H1 (cell line): ENCODE data around the gene PTGDS. TPM values are rescaled to one million over a fixed set of nuclear protein-coding genes. Genes with fewer than 3 reads are reported as not detected.

ENCODE experiments used
- CTCF ChIA-PET: fragments of 300-600 bp; sonication (Branson Sonifier 250); formaldehyde crosslinking; loops from one replicate; lab custom pipeline; 2021; ENCODE audit not compliant: partially characterized antibody; lab: Charles Lee
- POLR2A ChIA-PET: fragments of 300-600 bp; sonication (Branson Sonifier 250); formaldehyde crosslinking; loops from one replicate; lab custom pipeline; 2021; ENCODE audit warnings: inconsistent platforms; ENCODE audit not compliant: partially characterized antibody; lab: Charles Lee
- DNase-seq, 2 experiments: peaks; one replicate each; pipeline versions ENCODE4 v3.0.0 to v3.0.0-alpha.2; 2010 to 2022; ENCODE audit warnings: low spot score in 2 of 2, low read depth in 1 of 2, mixed read lengths in 1 of 2
- FAIRE-seq: peaks from 2 replicates; lab custom pipeline; 2011; peaks lifted over from hg19 to GRCh38; lab: Jason Lieb, UNC
- H2AFZ ChIP-seq: 2 replicates; pipeline ENCODE4 v1.8.1; 2012; ENCODE audit warnings: low read length, inconsistent platforms
- H2AK5ac ChIP-seq: 2 replicates; pipeline ENCODE4 v1.6.1; 2013; ENCODE audit warnings: low read depth, low read length
- H2BK120ac ChIP-seq: replicated peaks from 2 replicates; pipeline ENCODE3; 2013; ENCODE audit warnings: low read depth, low read length, inconsistent platforms
- H2BK12ac ChIP-seq: 2 replicates; pipeline ENCODE4 v1.6.1; 2013; ENCODE audit warnings: low read depth, low read length
- H2BK15ac ChIP-seq: 2 replicates; pipeline ENCODE4 v1.6.1; 2013; ENCODE audit warnings: low read length
- H2BK20ac ChIP-seq: 2 replicates; pipeline ENCODE4 v1.6.1; 2013; ENCODE audit warnings: low read length
- H2BK5ac ChIP-seq: 2 replicates; pipeline ENCODE4 v1.6.1; 2013; ENCODE audit warnings: low read depth, low read length
- H3K14ac ChIP-seq: 2 replicates; pipeline ENCODE4 v1.6.1; 2013; ENCODE audit warnings: inconsistent platforms; ENCODE audit not compliant: insufficient read length
- H3K18ac ChIP-seq: 2 replicates; pipeline ENCODE4 v1.6.1; 2013; ENCODE audit warnings: low read length; ENCODE audit errors: extremely low read depth
- H3K23ac ChIP-seq: 2 replicates; pipeline ENCODE4 v1.6.1; 2013; ENCODE audit warnings: inconsistent platforms; ENCODE audit not compliant: insufficient read length
- H3K23me2 ChIP-seq: 2 replicates; pipeline ENCODE4 v1.6.1; 2013; ENCODE audit warnings: low read depth, low read length
- H3K27ac ChIP-seq: 2 replicates; pipeline ENCODE4 v1.6.1; 2011; ENCODE audit warnings: low read depth, low read length, inconsistent platforms
- H3K27me3 ChIP-seq, 4 experiments: replicated peaks in 1 of 4; 1 replicate in 1 of 4; 2 replicates in 3 of 4; pipeline versions ENCODE4 v1.6.1 to v1.8.1; 2011 to 2013; ENCODE audit warnings: low read length in 3 of 4, mild to moderate bottlenecking in 3 of 4, inconsistent platforms in 2 of 4, mixed read lengths in 2 of 4, moderate library complexity in 1 of 4; ENCODE audit not compliant: control insufficient read depth in 3 of 4, insufficient read depth in 3 of 4; ENCODE audit errors: extremely low read depth in 1 of 4
- H3K36me3 ChIP-seq, 4 experiments: 2 replicates each; pipeline versions ENCODE4 v1.6.1 to v1.8.1; 2011 to 2013; ENCODE audit warnings: mild to moderate bottlenecking in 4 of 4, low read length in 3 of 4, moderate library complexity in 2 of 4, control low read depth in 1 of 4, inconsistent platforms in 1 of 4; ENCODE audit not compliant: insufficient read depth in 4 of 4, control insufficient read depth in 2 of 4
- H3K4ac ChIP-seq: replicated peaks from 2 replicates; pipeline ENCODE3; 2013; ENCODE audit warnings: low read length, low read depth, mixed read lengths, inconsistent platforms; ENCODE audit not compliant: insufficient read length
- H3K4me1 ChIP-seq, 4 experiments: replicated peaks in 1 of 4; 1 replicate in 1 of 4; 2 replicates in 3 of 4; pipeline versions ENCODE4 v1.6.1 to v1.8.1; 2011 to 2013; ENCODE audit warnings: low read length in 3 of 4, inconsistent platforms in 2 of 4, mixed read lengths in 1 of 4; ENCODE audit not compliant: insufficient read depth in 4 of 4, control insufficient read depth in 3 of 4
- H3K4me2 ChIP-seq, 2 experiments: 2 replicates each; pipeline versions ENCODE4 v1.6.1 to v1.8.1; 2011 to 2013; ENCODE audit warnings: low read depth in 2 of 2, low read length in 2 of 2, control low read depth in 1 of 2, inconsistent platforms in 1 of 2, mild to moderate bottlenecking in 1 of 2; ENCODE audit not compliant: insufficient read depth in 1 of 2
- H3K4me3 ChIP-seq, 4 experiments: fragments of 200-600, 300-600 bp in 1 of 4; sonication (generic), shearing (Covaris generic), sonication (Bioruptor Twin) in 1 of 4; 2 replicates each; pipeline versions ENCODE4 v1.5.1 to v1.8.1; 2011 to 2016; ENCODE audit warnings: low read length in 4 of 4, low read depth in 3 of 4, control low read depth in 2 of 4, inconsistent platforms in 2 of 4, mild to moderate bottlenecking in 2 of 4, mixed read lengths in 1 of 4, moderate library complexity in 1 of 4; ENCODE audit not compliant: insufficient read depth in 2 of 4; ENCODE audit errors: extremely low read depth in 1 of 4
- H3K56ac ChIP-seq: replicated peaks from 2 replicates; pipeline ENCODE3; 2013; ENCODE audit warnings: low read depth, mild to moderate bottlenecking, mixed read lengths, low read length, inconsistent platforms; ENCODE audit not compliant: insufficient read length
- H3K79me1 ChIP-seq: 2 replicates; pipeline ENCODE4 v1.6.1; 2013; ENCODE audit warnings: low read depth, low read length, control low read depth
- H3K79me2 ChIP-seq, 2 experiments: 2 replicates each; pipeline versions ENCODE4 v1.6.1 to v1.8.1; 2012 to 2013; ENCODE audit warnings: low read length in 2 of 2, mild to moderate bottlenecking in 2 of 2, inconsistent platforms in 1 of 2; ENCODE audit not compliant: insufficient read depth in 2 of 2, control insufficient read depth in 1 of 2
- H3K9ac ChIP-seq, 4 experiments: replicated peaks in 1 of 4; 1 replicate in 1 of 4; 2 replicates in 3 of 4; pipeline versions ENCODE4 v1.6.1 to v1.8.1; 2011 to 2013; ENCODE audit warnings: low read depth in 3 of 4, low read length in 3 of 4, control low read depth in 2 of 4, mild to moderate bottlenecking in 2 of 4, moderate library complexity in 2 of 4, inconsistent platforms in 1 of 4; ENCODE audit errors: extremely low read depth in 1 of 4
- H3K9me3 ChIP-seq, 2 experiments: 2 replicates each; pipeline versions ENCODE4 v1.6.1 to v1.8.1; 2012 to 2013; ENCODE audit warnings: mild to moderate bottlenecking in 2 of 2, moderate library complexity in 2 of 2, control low read depth in 1 of 2, inconsistent platforms in 1 of 2, low read depth in 1 of 2, low read length in 1 of 2, mixed read lengths in 1 of 2; ENCODE audit not compliant: insufficient read depth in 2 of 2
- H4K20me1 ChIP-seq, 2 experiments: replicated peaks in 1 of 2; 2 replicates each; pipeline versions ENCODE3 to v1.8.1; 2011 to 2013; ENCODE audit warnings: inconsistent platforms in 2 of 2, low read length in 2 of 2, mild to moderate bottlenecking in 1 of 2; ENCODE audit not compliant: insufficient read depth in 2 of 2, control insufficient read depth in 1 of 2
- H4K5ac ChIP-seq: 2 replicates; pipeline ENCODE4 v1.6.1; 2013; ENCODE audit warnings: low read length, low read depth, mixed read lengths, inconsistent platforms; ENCODE audit not compliant: insufficient read length
- H4K8ac ChIP-seq: 2 replicates; pipeline ENCODE4 v1.8.0; 2013; ENCODE audit warnings: mild to moderate bottlenecking, moderate library complexity, low read length, inconsistent platforms; ENCODE audit not compliant: insufficient read depth; ENCODE audit errors: extremely low read depth
- H4K91ac ChIP-seq: replicated peaks from 2 replicates; pipeline ENCODE3; 2013; ENCODE audit warnings: low read length, mixed read lengths, inconsistent platforms; ENCODE audit not compliant: insufficient read length
- ASH2L ChIP-seq: fragments of 200-600, 300-600 bp; sonication (generic); IDR thresholded peaks from one replicate; pipeline ENCODE4 v1.7.1; 2017; ENCODE audit warnings: low read length
- BCL11A ChIP-seq, 2 experiments: IDR thresholded peaks; one replicate each; pipeline ENCODE4 v1.6.1; 2011; ENCODE audit warnings: low read depth in 2 of 2, low read length in 2 of 2, mild to moderate bottlenecking in 2 of 2
- CHD1 ChIP-seq: IDR thresholded peaks from 2 replicates; pipeline ENCODE4 v1.6.1; 2012; ENCODE audit warnings: low read depth, low read length, improper control_type of control experiment
- EZH2 ChIP-seq: fragments of 200-600 bp; sonication (generic); IDR thresholded peaks from 2 replicates; pipeline ENCODE4 v1.7.1; 2012; ENCODE audit warnings: low read depth, mild to moderate bottlenecking, moderate library complexity, low read length, inconsistent platforms; ENCODE audit not compliant: severe bottlenecking
- GTF2F1 ChIP-seq: IDR thresholded peaks from 2 replicates; pipeline ENCODE4 v1.6.1; 2012; ENCODE audit warnings: low read depth, low read length, improper control_type of control experiment, borderline replicate concordance
- KDM5A ChIP-seq: fragments of 200-600 bp; IDR thresholded peaks from 2 replicates; pipeline ENCODE4 v1.7.1; 2012; ENCODE audit warnings: mild to moderate bottlenecking, low read length, inconsistent platforms, mixed read lengths
- MAFK ChIP-seq: IDR thresholded peaks from 2 replicates; pipeline ENCODE4 v1.6.1; 2012; ENCODE audit warnings: low read depth, mild to moderate bottlenecking, improper control_type of control experiment, low read length
- SIN3A ChIP-seq, 2 experiments: IDR thresholded peaks in 1 of 2; conservative IDR thresholded peaks in 1 of 2; 2 replicates each; pipeline ENCODE4 v1.6.1; 2011 to 2012; ENCODE audit warnings: low read length in 2 of 2, improper control_type of control experiment in 1 of 2, low read depth in 1 of 2, mild to moderate bottlenecking in 1 of 2
- SP1 ChIP-seq: IDR thresholded peaks from 2 replicates; pipeline ENCODE4 v1.6.1; 2011; ENCODE audit warnings: low read depth, low read length
- SP4 ChIP-seq: IDR thresholded peaks from 2 replicates; pipeline ENCODE4 v1.6.1; 2012; ENCODE audit warnings: low read length, inconsistent platforms
- TAF1 ChIP-seq: IDR thresholded peaks from 2 replicates; pipeline ENCODE4 v1.6.1; 2011; ENCODE audit warnings: mild to moderate bottlenecking, low read depth, low read length
- TAF7 ChIP-seq: optimal IDR thresholded peaks from 2 replicates; pipeline ENCODE3; 2011; ENCODE audit warnings: low read depth, mild to moderate bottlenecking, inconsistent platforms, low read length, moderate library complexity, borderline replicate concordance
- TEAD4 ChIP-seq: IDR thresholded peaks from 2 replicates; pipeline ENCODE4 v1.6.1; 2012; ENCODE audit warnings: low read depth, low read length, inconsistent platforms, mixed read lengths
- ZNF274 ChIP-seq: IDR thresholded peaks from 2 replicates; pipeline ENCODE4 v1.7.0; 2012; ENCODE audit warnings: low read length, borderline replicate concordance; ENCODE audit errors: extremely low read depth
- WGBS, 2 experiments: shearing (Covaris generic) in 1 of 2; methylation state at CpG; one replicate each; pipeline versions ENCODE4 v1.1.6 to v1.1.7; 2013 to 2015; ENCODE audit warnings: low lambda C conversion rate in 2 of 2, mixed read lengths in 2 of 2, inconsistent platforms in 1 of 2, low coverage in 1 of 2, missing lambda C conversion rate in 1 of 2; ENCODE audit not compliant: insufficient replicate concordance in 2 of 2, insufficient coverage in 1 of 2, insufficient read length in 1 of 2; ENCODE audit errors: extremely low coverage in 1 of 2, missing lambda C conversion rate in 1 of 2; 5-methylcytosine and 5-hydroxymethylcytosine counted together
- polyA plus RNA-seq, 7 experiments: library from polyadenylated mRNA; depleted of rRNA in 3 of 7; stranded (reverse) in 5 of 7; unstranded in 2 of 7; fragments of >200 nt in 5 of 7; fragments of 200-250 nt in 2 of 7; gene quantifications; 1 replicate in 5 of 7; 2 replicates in 1 of 7; 4 replicates in 1 of 7; pipeline versions ENCODE4 v1.2.1 to v1.2.3, GENCODE V29; 2011 to 2013; ENCODE audit warnings: missing spikeins in 2 of 7, mixed read lengths in 2 of 7
- total RNA-seq: library from RNA; stranded (reverse); fragmentation: NEBNext Ultra II Directional; extraction: Animal tissue kit (Norgen Biotek cat#: 25700); gene quantifications from 2 replicates; pipeline ENCODE4 v1.2.1, GENCODE V29; 2021

The PTGDS gene
- total and polyA plus RNA-seq, 2 of the 8 experiments (the other 6 are each of a cell fraction or from before 2014, with no cell fraction given): 1.7 to 2.3 TPM

GRCh38 chr9:137014166-137014565 lies 36.9 kb downstream of the PTGDS start:
- TF ChIP-seq TAF1 (no peak), ZNF274 (no peak), GTF2F1 (no peak), EZH2 (no peak), SIN3A (conservative IDR thresholded peaks at IDR 0.05 in 1 of 2, IDR thresholded peaks at IDR 0.05 in 1 of 2; ENCODE audit: low read depth in 1 of 2, low read length in 2 of 2) (no peak), KDM5A (no peak), ASH2L (no peak), MAFK (no peak), SP1 (no peak), BCL11A (IDR thresholded peaks at IDR 0.05; ENCODE audit: low read depth in 2 of 2, low read length in 2 of 2) (no peak), CHD1 (no peak), TEAD4 (no peak), TAF7 (no peak), SP4 (no peak)
- no peaks in the 10 kb centered on the region for H4K20me1 ChIP-seq
- H3K4me1 ChIP-seq: peaks cover 0 to 7% (median under 1%) of the 10 kb centered on the region in 4 experiments; a peak in 2 of 7 replicates

More at GRCh38 chr9:137014166-137014565, 36.9 kb downstream of the PTGDS start:
- ChIA-PET POLR2A (interaction anchor here (0.8 kb wide), 1 partner anchor 12 kb away, joined by 3 read pairs; no protein-coding TSS in a partner anchor), CTCF (interaction anchor here (1.0 to 2.8 kb wide), 6 partner anchors 15 to 87 kb away, joined by 3 to 11 read pairs (median 4); no protein-coding TSS in a partner anchor)
- no peaks in the 10 kb centered on the region; the same call in 1 of the 2 replicates for H3K23me2 ChIP-seq
- no peak overlapping the region for H2BK20ac ChIP-seq
- no peak for DNase-seq
- H3K36me3 ChIP-seq: peaks cover 0 to 13% (median 0%) of the 10 kb centered on the region in 4 experiments; a peak in 1 of 8 replicates
- peaks cover 0 to 27% of the 10 kb centered on the region in 2 experiments; a peak in 2 of 4 replicates for H3K9me3 ChIP-seq
- H4K91ac ChIP-seq: no peak overlapping the region
- no peak overlapping the region for H3K56ac ChIP-seq
- no peak overlapping the region for H3K9ac ChIP-seq
- H3K4me2 ChIP-seq: no peak overlapping the region
- no peak overlapping the region; the same call in 1 of the 2 replicates for H4K8ac ChIP-seq
- H3K18ac ChIP-seq: no peak overlapping the region
- H2BK12ac ChIP-seq: no peak overlapping the region
- no peak overlapping the region for H2BK5ac ChIP-seq
- no peak overlapping the region for H3K14ac ChIP-seq
- H3K27me3 ChIP-seq: no peaks in the 10 kb centered on the region; a peak in 1 of 7 replicates
- no peaks in the 10 kb centered on the region for H3K79me1 ChIP-seq
- no peak overlapping the region for H4K5ac ChIP-seq
- no peak overlapping the region for H2BK120ac ChIP-seq
- FAIRE-seq: no peak
- H3K4me3 ChIP-seq: no peak overlapping the region
- H2AK5ac ChIP-seq: no peak overlapping the region
- 85% methylated on average over 19 of the region's 23 CpGs; no CpG with 5 or more reads in 1 of the 2 experiments for WGBS, 2 experiments
- H3K23ac ChIP-seq: no peak overlapping the region
- H3K27ac ChIP-seq: no peak overlapping the region
- H2AFZ ChIP-seq: no peak overlapping the region
- H3K4ac ChIP-seq: no peak overlapping the region
- H3K79me2 ChIP-seq: no peaks in the 10 kb centered on the region
- no peak overlapping the region for H2BK15ac ChIP-seq
